KMS-11 (cell line): ENCODE measurements around the gene NAGK.

Experiments used
- H2AFZ ChIP-seq: fragments of 200-600 bp; sonication (generic); 2 replicates; pipeline ENCODE4 v1.6.1; 2016; ENCODE audit warnings: antibody characterized with exemption, mixed run types, low read depth
- H3K27ac ChIP-seq: fragments of 200-600 bp; sonication (generic); 2 replicates; pipeline ENCODE4 v1.6.1; 2016; ENCODE audit warnings: mild to moderate bottlenecking, mixed run types
- H3K27me3 ChIP-seq: fragments of 200-600 bp; sonication (generic); 2 replicates; pipeline ENCODE4 v1.6.1; 2017; ENCODE audit warnings: mild to moderate bottlenecking, low read depth, mixed run types, moderate library complexity; ENCODE audit not compliant: insufficient read depth
- H3K36me3 ChIP-seq: fragments of 200-600 bp; sonication (generic); 2 replicates; pipeline ENCODE4 v1.6.1; 2017; ENCODE audit warnings: mild to moderate bottlenecking, mixed run types; ENCODE audit not compliant: insufficient read depth
- H3K4me1 ChIP-seq: fragments of 200-600 bp; sonication (generic); 2 replicates; pipeline ENCODE4 v1.6.1; 2016; ENCODE audit warnings: mild to moderate bottlenecking, low read depth, mixed run types; ENCODE audit not compliant: poor library complexity, severe bottlenecking
- H3K4me2 ChIP-seq: fragments of 200-600 bp; sonication (generic); 2 replicates; pipeline ENCODE4 v1.7.0; 2016; ENCODE audit warnings: mild to moderate bottlenecking, mixed run types
- H3K4me3 ChIP-seq: fragments of 200-600 bp; sonication (generic); IDR thresholded peaks from 2 replicates; pipeline ENCODE4 v1.6.1; 2017; ENCODE audit warnings: low read depth, low read length, mixed read lengths; ENCODE audit not compliant: insufficient read depth
- H3K79me2 ChIP-seq: fragments of 200-600 bp; sonication (generic); 2 replicates; pipeline ENCODE4 v1.6.1; 2016; ENCODE audit warnings: low read depth, mixed run types; ENCODE audit not compliant: insufficient read depth
- H3K9ac ChIP-seq: fragments of 200-600 bp; sonication (generic); 2 replicates; pipeline ENCODE4 v1.6.1; 2016; ENCODE audit warnings: mild to moderate bottlenecking, mixed run types
- H4K20me1 ChIP-seq: fragments of 200-600 bp; sonication (generic); 2 replicates; pipeline ENCODE4 v1.6.1; 2016; ENCODE audit warnings: mild to moderate bottlenecking, mixed run types; ENCODE audit not compliant: insufficient read depth
- CTCF ChIP-seq: fragments of 200-600 bp; sonication (generic); conservative IDR thresholded peaks from 2 replicates; pipeline ENCODE4 v1.6.1; 2017; ENCODE audit warnings: low read depth, mild to moderate bottlenecking, antibody characterized with exemption, low read length, moderate library complexity, mixed read lengths

Gene NAGK

GRCh38 chr2:71063216-71063615, 5.2 kb upstream of the NAGK start:
- H3K27ac ChIP-seq = no peak overlapping the region
- H3K4me1 ChIP-seq = peaks cover 38% of the 10 kb centered on the region
- H3K4me3 ChIP-seq = no peak overlapping the region
- no peaks in the 10 kb centered on the region for H3K36me3 ChIP-seq
- H4K20me1 ChIP-seq = no peaks in the 10 kb centered on the region
- H3K4me2 ChIP-seq = no peak overlapping the region
- no peak for TF ChIP-seq CTCF
- no peak overlapping the region for H3K9ac ChIP-seq
- H2AFZ ChIP-seq = no peak overlapping the region
- no peaks in the 10 kb centered on the region for H3K79me2 ChIP-seq
- no peaks in the 10 kb centered on the region for H3K27me3 ChIP-seq

GRCh38 chr2:71064110-71064611, 4.3 kb upstream of the NAGK start:
- H3K36me3 ChIP-seq = no peaks in the 10 kb centered on the region
- peak overlapping the region; percentile 82; the same call in 1 of the 2 replicates for H2AFZ ChIP-seq
- peak overlapping the region; percentile 67 for H3K27ac ChIP-seq
- no peak overlapping the region for H3K4me3 ChIP-seq
- H3K27me3 ChIP-seq = no peaks in the 10 kb centered on the region
- H3K79me2 ChIP-seq = peaks cover 1% of the 10 kb centered on the region; the same call in 1 of the 2 replicates
- H3K4me2 ChIP-seq = peak overlapping the region; percentile 75; the same call in 1 of the 2 replicates
- H3K9ac ChIP-seq = no peak overlapping the region; the same call in 1 of the 2 replicates
- H4K20me1 ChIP-seq = no peaks in the 10 kb centered on the region
- no peak for TF ChIP-seq CTCF
- peaks cover 40% of the 10 kb centered on the region for H3K4me1 ChIP-seq

- Histone ChIP-seq H3K4me3 (no peak overlapping the region), H3K4me1 (peaks cover 45% of the 10 kb centered on the region), H3K27ac (peak overlapping the region; percentile 67), H4K20me1 (no peaks in the 10 kb centered on the region), H3K9ac (peak overlapping the region; percentile 12; the same call in 1 of the 2 replicates), H3K79me2 (peaks cover 8% of the 10 kb centered on the region; the same call in 1 of the 2 replicates), H2AFZ (peak overlapping the region; percentile 82), H3K36me3 (no peaks in the 10 kb centered on the region), H3K27me3 (no peaks in the 10 kb centered on the region), H3K4me2 (peak overlapping the region; percentile 75)
- no peak; the same call in 1 of the 2 replicates for TF ChIP-seq CTCF
Observed at GRCh38 chr2:71064754-71065621, 3.5 kb upstream of the NAGK start.

GRCh38 chr2:71066856-71067255, 1.6 kb upstream of the NAGK start:
- H3K4me1 ChIP-seq = peaks cover 52% of the 10 kb centered on the region
- peaks cover 8% of the 10 kb centered on the region; the same call in 1 of the 2 replicates for H3K79me2 ChIP-seq
- no peak overlapping the region for H3K4me3 ChIP-seq
- TF ChIP-seq CTCF = no peak
- no peak overlapping the region for H3K9ac ChIP-seq
- H2AFZ ChIP-seq = no peak overlapping the region
- no peaks in the 10 kb centered on the region for H3K27me3 ChIP-seq
- no peaks in the 10 kb centered on the region for H3K36me3 ChIP-seq
- no peaks in the 10 kb centered on the region for H4K20me1 ChIP-seq
- H3K4me2 ChIP-seq = no peak overlapping the region
- H3K27ac ChIP-seq = no peak overlapping the region
